ENCODE results near the gene TNFAIP8L2. TPM values are rescaled to one million over a fixed set of nuclear protein-coding genes. Genes with fewer than 3 reads are reported as not detected.

TNFAIP8L2 gene
- total RNA-seq, 2 donors from 2014 or later, result 3.6 to 5.4 TPM

DNA sequence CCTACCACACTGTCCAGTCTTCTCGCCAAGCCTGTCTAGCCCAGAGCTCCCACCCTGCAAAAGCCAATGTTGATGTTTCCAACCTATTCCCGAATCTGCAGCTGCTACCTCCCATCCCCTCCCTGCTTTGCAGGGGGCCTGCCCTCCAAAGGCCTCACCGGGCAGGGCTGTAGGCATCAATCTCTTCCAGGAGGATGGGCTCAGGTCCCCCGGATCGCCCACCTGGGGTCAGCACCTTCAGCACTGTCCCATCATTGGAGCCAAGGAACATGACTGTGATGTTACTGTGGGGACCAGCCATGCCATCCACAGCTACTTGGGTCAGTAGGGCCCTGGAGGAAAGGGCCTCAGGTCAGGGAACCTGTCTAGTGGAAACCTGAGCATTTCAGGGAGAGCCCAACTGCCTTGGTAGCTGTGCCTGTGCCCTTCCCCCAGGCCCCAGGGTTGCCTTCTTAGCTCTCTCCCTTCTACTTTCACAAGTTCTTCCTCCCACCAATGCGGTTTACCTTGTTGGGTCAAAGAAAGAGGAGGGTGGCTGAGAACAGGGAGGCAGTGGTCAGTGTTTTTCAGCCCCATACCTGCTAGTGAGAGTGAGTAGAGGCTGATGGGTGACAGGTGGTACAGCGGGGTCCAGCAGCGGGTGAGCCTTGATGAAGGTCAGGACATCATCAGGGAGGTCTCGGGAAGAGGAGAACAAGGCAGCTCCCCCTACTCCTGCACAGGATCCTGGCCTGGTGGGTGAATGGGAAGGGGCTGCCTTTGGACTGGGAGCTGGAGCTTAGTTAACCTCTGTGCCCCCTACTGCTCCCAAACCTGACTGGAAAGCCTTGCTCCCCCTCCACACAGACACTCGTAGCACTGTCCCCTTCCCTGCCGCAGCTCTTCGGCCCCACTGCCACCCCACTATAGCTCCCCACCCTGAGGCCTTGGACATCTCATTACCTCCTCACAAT, 20.7 kb upstream of the TNFAIP8L2 start:
- DNase-seq, result no peak
- Mint-ChIP-seq H3K36me3 (ENCODE audit: low read depth) (no peaks in the 10 kb centered on the region), H3K27ac (peak overlapping the region; percentile 29), H3K4me1 (peaks cover 6% of the 10 kb centered on the region), H3K4me3 (no peak overlapping the region), H3K27me3 (peaks cover 12% of the 10 kb centered on the region)
- ATAC-seq, result no peak
- H3K9me3 ChIP-seq (ENCODE audit: control insufficient read depth, low read length, poor library complexity, severe bottlenecking), result no peaks in the 10 kb centered on the region

- ATAC-seq, result no peak
- H3K9me3 ChIP-seq (ENCODE audit: control insufficient read depth, low read length, poor library complexity, severe bottlenecking), result no peaks in the 10 kb centered on the region
- peaks cover 2% of the 10 kb centered on the region for H3K4me1 Mint-ChIP-seq
- H3K27ac Mint-ChIP-seq, result no peak overlapping the region
- no peaks in the 10 kb centered on the region for H3K36me3 Mint-ChIP-seq (ENCODE audit: low read depth)
- DNase-seq, result no peak
- H3K27me3 Mint-ChIP-seq, result no peaks in the 10 kb centered on the region
- H3K4me3 Mint-ChIP-seq, result no peak overlapping the region
Measured at GRCh38 chr1:151137789-151138188, 18.7 kb upstream of the TNFAIP8L2 start.

GRCh38 chr1:151142411-151143056, 13.9 kb upstream of the TNFAIP8L2 start:
- Mint-ChIP-seq H3K4me1 (peaks cover 20% of the 10 kb centered on the region), H3K4me3 (no peak overlapping the region), H3K36me3 (ENCODE audit: low read depth) (peaks cover 2% of the 10 kb centered on the region), H3K27ac (no peak overlapping the region), H3K27me3 (no peaks in the 10 kb centered on the region)
- H3K9me3 ChIP-seq (ENCODE audit: control insufficient read depth, low read length, poor library complexity, severe bottlenecking), result no peaks in the 10 kb centered on the region
- DNase-seq, result no peak
- no peak for ATAC-seq

GRCh38 chr1:151143057-151143435, 13.4 kb upstream of the TNFAIP8L2 start:
- Mint-ChIP-seq H3K4me3 (no peak overlapping the region), H3K4me1 (peaks cover 23% of the 10 kb centered on the region)

GRCh38 chr1:151143986-151144385, 12.5 kb upstream of the TNFAIP8L2 start:
- no peak overlapping the region for H3K4me3 Mint-ChIP-seq
- no peak overlapping the region for H3K27ac Mint-ChIP-seq
- ATAC-seq (no peak), DNase-seq (no peak)
- H3K4me1 Mint-ChIP-seq, result peaks cover 23% of the 10 kb centered on the region
- no peaks in the 10 kb centered on the region for H3K9me3 ChIP-seq (ENCODE audit: control insufficient read depth, low read length, poor library complexity, severe bottlenecking)
- no peaks in the 10 kb centered on the region for H3K27me3 Mint-ChIP-seq
- H3K36me3 Mint-ChIP-seq (ENCODE audit: low read depth), result peaks cover 2% of the 10 kb centered on the region

More at GRCh38 chr1:151143057-151143435, 13.4 kb upstream of the TNFAIP8L2 start:
- Mint-ChIP-seq H3K27me3 (no peaks in the 10 kb centered on the region), H3K36me3 (ENCODE audit: low read depth) (peaks cover 2% of the 10 kb centered on the region), H3K27ac (no peak overlapping the region)
- no peaks in the 10 kb centered on the region for H3K9me3 ChIP-seq (ENCODE audit: control insufficient read depth, low read length, poor library complexity, severe bottlenecking)
- ATAC-seq, result no peak
- no peak for DNase-seq

GRCh38 chr1:151144474-151145303, 11.8 kb upstream of the TNFAIP8L2 start:
- no peak for DNase-seq
- Mint-ChIP-seq H3K4me3 (peak overlapping the region; percentile 99), H3K27me3 (no peaks in the 10 kb centered on the region), H3K27ac (no peak overlapping the region), H3K36me3 (ENCODE audit: low read depth) (peaks cover 2% of the 10 kb centered on the region), H3K4me1 (peaks cover 23% of the 10 kb centered on the region)
- no peak for ATAC-seq
- H3K9me3 ChIP-seq (ENCODE audit: control insufficient read depth, low read length, poor library complexity, severe bottlenecking), result no peaks in the 10 kb centered on the region

DNA sequence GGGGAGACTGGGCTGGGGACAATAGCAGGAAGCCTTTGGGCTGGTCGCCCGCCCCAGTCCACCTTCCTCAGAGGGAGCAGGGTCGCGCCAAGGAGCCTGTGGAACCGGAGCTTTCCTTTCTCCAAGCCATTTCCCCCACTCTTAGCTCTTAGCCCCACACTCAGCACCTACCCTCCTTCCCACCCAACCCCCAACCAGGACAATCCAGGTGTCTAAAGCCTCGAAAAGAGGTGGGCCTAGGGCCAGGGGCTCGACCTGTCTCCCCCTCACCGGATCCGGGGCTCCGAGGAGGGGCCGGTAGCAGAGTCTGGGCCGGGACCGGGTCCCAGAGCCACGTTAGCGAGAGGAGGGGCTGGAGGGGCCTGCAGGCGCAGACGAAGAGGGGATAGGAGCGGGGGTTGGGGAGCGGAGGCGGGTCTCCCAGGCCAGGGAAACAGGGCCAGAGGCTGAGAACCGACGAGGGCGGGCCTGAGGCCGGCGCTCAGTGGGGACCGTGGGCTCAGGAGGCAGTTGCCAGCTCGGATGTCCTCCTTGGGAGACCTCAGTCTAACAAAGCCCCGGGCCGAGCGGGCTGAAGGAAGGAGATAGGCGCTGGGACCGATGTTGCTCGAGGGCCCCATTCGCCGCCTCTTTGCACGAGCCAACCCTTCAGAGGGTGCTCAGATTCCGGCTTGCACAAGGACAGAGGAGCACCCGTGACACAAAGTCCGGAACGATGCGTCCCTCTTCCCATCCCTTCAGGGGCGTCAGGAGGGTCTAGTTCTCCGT, 11.0 kb upstream of the TNFAIP8L2 start:
- DNase-seq (no peak), ATAC-seq (no peak)
- no peaks in the 10 kb centered on the region for H3K9me3 ChIP-seq (ENCODE audit: control insufficient read depth, low read length, poor library complexity, severe bottlenecking)
- Mint-ChIP-seq H3K36me3 (ENCODE audit: low read depth) (peaks cover 2% of the 10 kb centered on the region), H3K27me3 (no peaks in the 10 kb centered on the region), H3K4me3 (peak overlapping the region; percentile 99), H3K4me1 (peaks cover 24% of the 10 kb centered on the region), H3K27ac (peak overlapping the region; percentile 87)

DNA sequence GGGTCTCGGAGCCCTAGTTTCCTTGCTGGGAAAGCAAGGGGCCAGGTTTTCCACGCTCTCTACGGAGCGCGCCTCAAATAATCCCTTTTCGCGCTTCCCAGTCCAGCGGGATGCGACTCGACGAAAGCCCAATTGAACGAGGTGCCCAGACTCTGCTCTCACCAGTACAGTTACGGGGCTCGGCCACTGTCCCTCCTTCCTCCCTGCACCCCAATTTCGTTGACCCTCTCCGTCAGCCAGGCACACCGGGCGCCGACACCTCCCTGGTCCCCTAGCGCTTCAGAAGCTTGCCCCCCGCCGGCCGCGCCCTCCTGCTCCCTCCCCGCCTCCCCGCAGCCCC, 10.4 kb upstream of the TNFAIP8L2 start:
- ATAC-seq (peak; percentile 6), DNase-seq (no peak)
- H3K4me1 Mint-ChIP-seq, result peaks cover 24% of the 10 kb centered on the region
- no peaks in the 10 kb centered on the region for H3K9me3 ChIP-seq (ENCODE audit: control insufficient read depth, low read length, poor library complexity, severe bottlenecking)
- H3K4me3 Mint-ChIP-seq, result peak overlapping the region; percentile 99
- H3K27ac Mint-ChIP-seq, result peak overlapping the region; percentile 87
- H3K36me3 Mint-ChIP-seq (ENCODE audit: low read depth), result peaks cover 2% of the 10 kb centered on the region
- H3K27me3 Mint-ChIP-seq, result no peaks in the 10 kb centered on the region

GRCh38 chr1:151146412-151147131, 9.9 kb upstream of the TNFAIP8L2 start, which contains the start of gene SEMA6C:
Gene SEMA6C (minus strand): TSS chr1:151146631. CDS start chr1:151142621, 4,010 bp downstream.
- Mint-ChIP-seq H3K27me3 (no peaks in the 10 kb centered on the region), H3K27ac (peak within 1 kb of the TSS; percentile 87), H3K4me1 (peaks cover 24% of the 10 kb centered on the region), H3K4me3 (peak within 1 kb of the TSS; percentile 99), H3K36me3 (ENCODE audit: low read depth) (peaks cover 2% of the 10 kb centered on the region)
- ATAC-seq, result peak; percentile 100
- DNase-seq, result peak; percentile 75 to 84 (median 82)
- H3K9me3 ChIP-seq (ENCODE audit: control insufficient read depth, low read length, poor library complexity, severe bottlenecking), result no peaks in the 10 kb centered on the region

GRCh38 chr1:151147132-151147503, 9.3 kb upstream of the TNFAIP8L2 start:
- H3K9me3 ChIP-seq (ENCODE audit: control insufficient read depth, low read length, poor library complexity, severe bottlenecking), result no peaks in the 10 kb centered on the region
- peaks cover 2% of the 10 kb centered on the region for H3K36me3 Mint-ChIP-seq (ENCODE audit: low read depth)
- peak overlapping the region; percentile 87 for H3K27ac Mint-ChIP-seq
- ATAC-seq (no peak), DNase-seq (no peak)
- H3K4me1 Mint-ChIP-seq, result peaks cover 24% of the 10 kb centered on the region
- no peaks in the 10 kb centered on the region for H3K27me3 Mint-ChIP-seq
- peak overlapping the region; percentile 99 for H3K4me3 Mint-ChIP-seq

GRCh38 chr1:151147665-151148064, 8.8 kb upstream of the TNFAIP8L2 start:
- Mint-ChIP-seq H3K4me1 (peaks cover 24% of the 10 kb centered on the region), H3K27me3 (no peaks in the 10 kb centered on the region), H3K27ac (peak overlapping the region; percentile 87), H3K4me3 (peak overlapping the region; percentile 99), H3K36me3 (ENCODE audit: low read depth) (peaks cover 2% of the 10 kb centered on the region)
- no peak for DNase-seq
- no peak for ATAC-seq
- H3K9me3 ChIP-seq (ENCODE audit: control insufficient read depth, low read length, poor library complexity, severe bottlenecking), result no peaks in the 10 kb centered on the region

- peak overlapping the region; percentile 99 for H3K27ac Mint-ChIP-seq
- DNase-seq, result peak in 2 of 3 donors; percentile 33 to 42
- H3K36me3 Mint-ChIP-seq (ENCODE audit: low read depth), result peaks cover 7% of the 10 kb centered on the region
- H3K27me3 Mint-ChIP-seq, result no peaks in the 10 kb centered on the region
- peak; percentile 53 for ATAC-seq
- H3K9me3 ChIP-seq (ENCODE audit: control insufficient read depth, low read length, poor library complexity, severe bottlenecking), result no peaks in the 10 kb centered on the region
- H3K4me1 Mint-ChIP-seq, result peaks cover 42% of the 10 kb centered on the region
- peak overlapping the region; percentile 100 for H3K4me3 Mint-ChIP-seq
Measured at GRCh38 chr1:151157067-151157531, 650 bp downstream of the TNFAIP8L2 start.

Measured in T-helper 17 cell (primary cell).